ENCODE results near the gene FBF1. TPM values are rescaled to one million over a fixed set of nuclear protein-coding genes. Genes with fewer than 3 reads are reported as not detected.

FBF1 gene
- polyA plus RNA-seq, 1 donor (not counting 4 experiments of a cell fraction or from before 2014, with no cell fraction given), result 4.3 TPM

- peaks cover 8% of the 10 kb centered on the region for H3K79me2 ChIP-seq (ENCODE audit: control insufficient read depth, insufficient read depth, low read length)
- H3K9ac ChIP-seq (ENCODE audit: control insufficient read depth, extremely low read depth, insufficient read depth, low read length), result no peak overlapping the region
- no peak overlapping the region for H3K4me2 ChIP-seq (ENCODE audit: control insufficient read depth, extremely low read depth, insufficient read depth, low read depth, low read length)
- DNase-seq (ENCODE audit: low read depth, low spot score), result no peak
- TF ChIP-seq, protein P1, sequence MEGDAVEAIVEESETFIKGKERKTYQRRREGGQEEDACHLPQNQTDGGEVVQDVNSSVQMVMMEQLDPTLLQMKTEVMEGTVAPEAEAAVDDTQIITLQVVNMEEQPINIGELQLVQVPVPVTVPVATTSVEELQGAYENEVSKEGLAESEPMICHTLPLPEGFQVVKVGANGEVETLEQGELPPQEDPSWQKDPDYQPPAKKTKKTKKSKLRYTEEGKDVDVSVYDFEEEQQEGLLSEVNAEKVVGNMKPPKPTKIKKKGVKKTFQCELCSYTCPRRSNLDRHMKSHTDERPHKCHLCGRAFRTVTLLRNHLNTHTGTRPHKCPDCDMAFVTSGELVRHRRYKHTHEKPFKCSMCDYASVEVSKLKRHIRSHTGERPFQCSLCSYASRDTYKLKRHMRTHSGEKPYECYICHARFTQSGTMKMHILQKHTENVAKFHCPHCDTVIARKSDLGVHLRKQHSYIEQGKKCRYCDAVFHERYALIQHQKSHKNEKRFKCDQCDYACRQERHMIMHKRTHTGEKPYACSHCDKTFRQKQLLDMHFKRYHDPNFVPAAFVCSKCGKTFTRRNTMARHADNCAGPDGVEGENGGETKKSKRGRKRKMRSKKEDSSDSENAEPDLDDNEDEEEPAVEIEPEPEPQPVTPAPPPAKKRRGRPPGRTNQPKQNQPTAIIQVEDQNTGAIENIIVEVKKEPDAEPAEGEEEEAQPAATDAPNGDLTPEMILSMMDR (optimal IDR thresholded peaks at IDR 0.05 in 1 of 3, IDR thresholded peaks at IDR 0.05 in 1 of 3, conservative IDR thresholded peaks at IDR 0.05 in 1 of 3; ENCODE audit: extremely low read depth in 1 of 3, insufficient read depth in 2 of 3, low read length in 3 of 3), result no peak
- no peak for TF ChIP-seq EZH2 (IDR thresholded peaks at IDR 0.05; ENCODE audit: low read length)
- dilution Hi-C loops (cut with MboI; ENCODE audit: extremely low pct_ligation_motif_present, low sequenced_read_pairs), result no loop called here
- H3K9me3 ChIP-seq (ENCODE audit: control insufficient read depth, low read depth, low read length), result no peaks in the 10 kb centered on the region
- no peaks in the 10 kb centered on the region for H3K27me3 ChIP-seq (ENCODE audit: control insufficient read depth, extremely low read depth, insufficient read depth, low read length)
- peaks cover 32% of the 10 kb centered on the region for H3K4me1 ChIP-seq (ENCODE audit: control insufficient read depth, extremely low read depth, insufficient read depth, low read length)
- no peak for FAIRE-seq
- no peaks in the 10 kb centered on the region for H4K20me1 ChIP-seq (ENCODE audit: control insufficient read depth, extremely low read depth, insufficient read depth, low read length)
- peaks cover 2% of the 10 kb centered on the region for H3K9me1 ChIP-seq (ENCODE audit: control insufficient read depth, extremely low read depth, insufficient read depth, low read length)
- H3K4me3 ChIP-seq (ENCODE audit: control insufficient read depth in 2 of 3, extremely low read depth in 1 of 3, insufficient read depth in 2 of 3, low read depth in 1 of 3, low read length in 3 of 3), result no peak overlapping the region
- H2AFZ ChIP-seq (ENCODE audit: control insufficient read depth, low read length), result no peak overlapping the region
- H3K36me3 ChIP-seq (ENCODE audit: control insufficient read depth in 2 of 2, extremely low read depth in 1 of 2, insufficient read depth in 2 of 2, low read length in 2 of 2), result peaks cover 0 to 5% of the 10 kb centered on the region in 2 experiments
- no peak overlapping the region for H3K27ac ChIP-seq (ENCODE audit: control insufficient read depth, insufficient read depth, low read length)
Observed at GRCh38 chr17:75908201-75908600, 32.6 kb downstream of the FBF1 start.

GRCh38 chr17:75906143-75906884, 34.5 kb downstream of the FBF1 start:
- no peak overlapping the region for H2AFZ ChIP-seq (ENCODE audit: control insufficient read depth, low read length)
- no peaks in the 10 kb centered on the region for H3K9me3 ChIP-seq (ENCODE audit: control insufficient read depth, low read depth, low read length)
- no peak for TF ChIP-seq EZH2 (IDR thresholded peaks at IDR 0.05; ENCODE audit: low read length)
- TF ChIP-seq, protein P1 (optimal IDR thresholded peaks at IDR 0.05 in 1 of 3, IDR thresholded peaks at IDR 0.05 in 1 of 3, conservative IDR thresholded peaks at IDR 0.05 in 1 of 3; ENCODE audit: extremely low read depth in 1 of 3, insufficient read depth in 2 of 3, low read length in 3 of 3), result no peak
- peaks cover 2% of the 10 kb centered on the region for H3K9me1 ChIP-seq (ENCODE audit: control insufficient read depth, extremely low read depth, insufficient read depth, low read length)
- no peak overlapping the region for H3K4me2 ChIP-seq (ENCODE audit: control insufficient read depth, extremely low read depth, insufficient read depth, low read depth, low read length)
- no peaks in the 10 kb centered on the region for H3K27me3 ChIP-seq (ENCODE audit: control insufficient read depth, extremely low read depth, insufficient read depth, low read length)
- no peak overlapping the region for H3K9ac ChIP-seq (ENCODE audit: control insufficient read depth, extremely low read depth, insufficient read depth, low read length)
- H3K4me1 ChIP-seq (ENCODE audit: control insufficient read depth, extremely low read depth, insufficient read depth, low read length), result peaks cover 32% of the 10 kb centered on the region
- no peaks in the 10 kb centered on the region for H4K20me1 ChIP-seq (ENCODE audit: control insufficient read depth, extremely low read depth, insufficient read depth, low read length)
- peaks cover 0 to 3% of the 10 kb centered on the region in 2 experiments for H3K36me3 ChIP-seq (ENCODE audit: control insufficient read depth in 2 of 2, extremely low read depth in 1 of 2, insufficient read depth in 2 of 2, low read length in 2 of 2)
- DNase-seq (ENCODE audit: low read depth, low spot score) (no peak), FAIRE-seq (no peak)
- dilution Hi-C loops (cut with MboI; ENCODE audit: extremely low pct_ligation_motif_present, low sequenced_read_pairs), result no loop called here
- no peak overlapping the region for H3K27ac ChIP-seq (ENCODE audit: control insufficient read depth, insufficient read depth, low read length)
- no peak overlapping the region for H3K4me3 ChIP-seq (ENCODE audit: control insufficient read depth in 2 of 3, extremely low read depth in 1 of 3, insufficient read depth in 2 of 3, low read depth in 1 of 3, low read length in 3 of 3)
- H3K79me2 ChIP-seq (ENCODE audit: control insufficient read depth, insufficient read depth, low read length), result peaks cover 8% of the 10 kb centered on the region

Data from keratinocyte (primary cell).